ENCODE results near the gene GOLGA8M. TPM values are rescaled to one million over a fixed set of nuclear protein-coding genes. Genes with fewer than 3 reads are reported as not detected.
A peak's percentile ranks its signal among the peaks of the same experiment; 100 is the strongest.
"Not testable (repeated sequence)": the region's sequence is repeated elsewhere in the genome, so short reads cannot be mapped to it uniquely, and the experiment has no call there.

Gene GOLGA8M
- total and polyA plus RNA-seq, 9 donors: 0.53 to 2.7 (median 1.2) TPM

DNA sequence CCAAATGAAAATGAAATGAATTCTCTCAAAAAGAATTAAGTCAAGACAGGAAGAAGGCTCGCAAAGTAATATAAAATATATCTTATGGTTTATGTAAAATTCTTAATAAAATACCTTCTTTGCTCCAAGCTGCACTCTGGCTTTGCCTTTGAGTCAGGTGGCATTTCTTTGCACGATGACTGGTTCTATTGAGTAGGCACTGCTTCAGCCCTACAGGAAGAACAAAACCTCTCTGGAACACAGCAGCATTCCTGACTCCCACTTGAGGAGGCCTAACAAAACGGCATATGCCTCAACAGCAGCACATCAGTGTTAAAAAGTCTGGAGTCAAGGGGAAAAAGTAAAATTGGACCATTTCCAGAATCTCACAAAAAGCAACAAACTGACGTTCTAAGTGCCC lies 7.4 kb upstream of the GOLGA8M start:
- WGBS (ENCODE audit: insufficient coverage): no CpG with 5 or more reads among the region's 4 CpGs
- H3K27ac ChIP-seq (ENCODE audit: low read length); H3K27me3 ChIP-seq (ENCODE audit: control insufficient read depth, insufficient read depth, low read length); H3K4me1 ChIP-seq (ENCODE audit: control insufficient read depth, insufficient read depth, low read length); DNase-seq; H3K4me3 ChIP-seq (ENCODE audit: low read length); H3K9me3 ChIP-seq (replicated peaks; ENCODE audit: control insufficient read depth, low read depth, low read length); H3K36me3 ChIP-seq (ENCODE audit: control insufficient read depth, insufficient read depth, low read length): not testable (repeated sequence)

- H3K9me3 ChIP-seq (replicated peaks; ENCODE audit: control insufficient read depth, low read depth, low read length); H3K36me3 ChIP-seq (ENCODE audit: control insufficient read depth, insufficient read depth, low read length); H3K4me1 ChIP-seq (ENCODE audit: control insufficient read depth, insufficient read depth, low read length); H3K27ac ChIP-seq (ENCODE audit: low read length); DNase-seq; H3K4me3 ChIP-seq (ENCODE audit: low read length); H3K27me3 ChIP-seq (ENCODE audit: control insufficient read depth, insufficient read depth, low read length): not testable (repeated sequence)
- WGBS (ENCODE audit: insufficient coverage): 73% methylated on average over 3 of the region's 11 CpGs
These were observed 6.4 kb upstream of the GOLGA8M start for GRCh38 chr15:28718576-28718975.

- WGBS (ENCODE audit: insufficient coverage): no CpG with 5 or more reads among the region's 4 CpGs
- not testable (repeated sequence) for DNase-seq; H3K4me1 ChIP-seq (ENCODE audit: control insufficient read depth, insufficient read depth, low read length)
These were observed 2.0 kb upstream of the GOLGA8M start for GRCh38 chr15:28714176-28714575.

DNA sequence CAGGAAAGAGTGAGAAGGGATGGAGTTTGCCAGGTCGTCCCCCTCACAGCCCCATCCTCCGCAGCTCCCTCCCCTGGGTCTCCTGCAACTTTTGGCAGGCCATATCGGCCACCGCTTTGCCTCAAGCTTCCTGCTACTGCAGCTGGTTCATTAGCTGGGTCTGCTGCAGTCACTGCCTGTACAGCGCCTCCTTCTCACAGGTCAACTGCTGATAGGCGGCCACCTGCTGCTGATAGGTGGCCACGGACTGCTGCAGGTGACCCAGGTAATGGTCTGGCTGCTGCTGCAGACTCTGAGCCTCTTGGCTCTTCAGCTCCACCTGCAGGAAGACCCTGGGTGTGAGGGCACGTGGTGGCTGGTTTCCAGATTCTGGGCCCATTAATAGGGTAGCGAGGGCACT lies 8.3 kb downstream of the GOLGA8M start:
- H3K4me3 ChIP-seq (ENCODE audit: low read length); H3K27me3 ChIP-seq (ENCODE audit: control insufficient read depth, insufficient read depth, low read length); H3K4me1 ChIP-seq (ENCODE audit: control insufficient read depth, insufficient read depth, low read length); H3K9me3 ChIP-seq (replicated peaks; ENCODE audit: control insufficient read depth, low read depth, low read length); H3K36me3 ChIP-seq (ENCODE audit: control insufficient read depth, insufficient read depth, low read length); H3K27ac ChIP-seq (ENCODE audit: low read length): not testable (repeated sequence)
- WGBS (ENCODE audit: insufficient coverage): 35% methylated on average over 4 of the region's 9 CpGs
- peak; percentile 3 for DNase-seq

More at GRCh38 chr15:28714176-28714575, 2.0 kb upstream of the GOLGA8M start:
- H3K36me3 ChIP-seq (ENCODE audit: control insufficient read depth, insufficient read depth, low read length); H3K9me3 ChIP-seq (replicated peaks; ENCODE audit: control insufficient read depth, low read depth, low read length); H3K4me3 ChIP-seq (ENCODE audit: low read length); H3K27ac ChIP-seq (ENCODE audit: low read length); H3K27me3 ChIP-seq (ENCODE audit: control insufficient read depth, insufficient read depth, low read length): not testable (repeated sequence)

GRCh38 chr15:28702427-28702826 lies 9.8 kb downstream of the GOLGA8M start:
- not testable (repeated sequence) for H3K4me3 ChIP-seq (ENCODE audit: low read length); H3K27ac ChIP-seq (ENCODE audit: low read length); H3K27me3 ChIP-seq (ENCODE audit: control insufficient read depth, insufficient read depth, low read length); DNase-seq; H3K4me1 ChIP-seq (ENCODE audit: control insufficient read depth, insufficient read depth, low read length); H3K9me3 ChIP-seq (replicated peaks; ENCODE audit: control insufficient read depth, low read depth, low read length); H3K36me3 ChIP-seq (ENCODE audit: control insufficient read depth, insufficient read depth, low read length)
- WGBS (ENCODE audit: insufficient coverage): 40% methylated on average over 1 of the region's 11 CpGs

GRCh38 chr15:28694006-28694751 lies 18.0 kb downstream of the GOLGA8M start:
- not testable (repeated sequence) for H3K27me3 ChIP-seq (ENCODE audit: control insufficient read depth, insufficient read depth, low read length); H3K9me3 ChIP-seq (replicated peaks; ENCODE audit: control insufficient read depth, low read depth, low read length); H3K4me1 ChIP-seq (ENCODE audit: control insufficient read depth, insufficient read depth, low read length); H3K4me3 ChIP-seq (ENCODE audit: low read length); H3K27ac ChIP-seq (ENCODE audit: low read length); DNase-seq; H3K36me3 ChIP-seq (ENCODE audit: control insufficient read depth, insufficient read depth, low read length)
- 93% methylated on average over 16 of the region's 26 CpGs for WGBS (ENCODE audit: insufficient coverage)

GRCh38 chr15:28693021-28693420 lies 19.2 kb downstream of the GOLGA8M start:
- H3K27me3 ChIP-seq (ENCODE audit: control insufficient read depth, insufficient read depth, low read length); DNase-seq; H3K4me1 ChIP-seq (ENCODE audit: control insufficient read depth, insufficient read depth, low read length); H3K9me3 ChIP-seq (replicated peaks; ENCODE audit: control insufficient read depth, low read depth, low read length); H3K4me3 ChIP-seq (ENCODE audit: low read length); H3K27ac ChIP-seq (ENCODE audit: low read length); H3K36me3 ChIP-seq (ENCODE audit: control insufficient read depth, insufficient read depth, low read length): not testable (repeated sequence)
- 100% methylated on average over 4 of the region's 14 CpGs for WGBS (ENCODE audit: insufficient coverage)

- H3K4me3 ChIP-seq (ENCODE audit: low read length); H3K4me1 ChIP-seq (ENCODE audit: control insufficient read depth, insufficient read depth, low read length); H3K27ac ChIP-seq (ENCODE audit: low read length); H3K36me3 ChIP-seq (ENCODE audit: control insufficient read depth, insufficient read depth, low read length); DNase-seq; H3K27me3 ChIP-seq (ENCODE audit: control insufficient read depth, insufficient read depth, low read length); H3K9me3 ChIP-seq (replicated peaks; ENCODE audit: control insufficient read depth, low read depth, low read length): not testable (repeated sequence)
- no CpG with 5 or more reads among the region's 2 CpGs for WGBS (ENCODE audit: insufficient coverage)
These were observed 38.7 kb downstream of the GOLGA8M start for GRCh38 chr15:28673533-28673932.

DNA sequence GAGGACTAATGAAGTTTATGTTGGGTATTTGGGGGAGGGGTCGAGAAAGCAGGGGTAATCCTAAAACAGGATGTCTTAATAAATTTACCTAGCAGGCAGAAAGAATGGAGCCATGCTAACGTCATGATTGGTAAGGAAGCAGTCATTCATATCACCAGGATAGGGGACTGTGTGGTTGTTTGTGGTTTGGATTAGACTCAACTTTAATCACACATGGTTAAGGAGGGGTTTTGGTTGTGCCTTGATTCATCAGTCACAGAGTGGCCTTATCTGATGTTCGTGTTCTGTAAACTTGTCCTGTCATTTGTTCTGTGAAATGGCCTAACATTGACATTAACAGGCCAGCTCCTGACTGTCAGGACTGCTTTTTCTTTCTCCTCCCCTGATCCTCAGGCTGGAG lies 40.1 kb downstream of the GOLGA8M start:
- H3K36me3 ChIP-seq (ENCODE audit: control insufficient read depth, insufficient read depth, low read length); H3K4me3 ChIP-seq (ENCODE audit: low read length); H3K27ac ChIP-seq (ENCODE audit: low read length); H3K27me3 ChIP-seq (ENCODE audit: control insufficient read depth, insufficient read depth, low read length); DNase-seq; H3K9me3 ChIP-seq (replicated peaks; ENCODE audit: control insufficient read depth, low read depth, low read length); H3K4me1 ChIP-seq (ENCODE audit: control insufficient read depth, insufficient read depth, low read length): not testable (repeated sequence)
- WGBS (ENCODE audit: insufficient coverage): no CpG with 5 or more reads among the region's 3 CpGs

- not testable (repeated sequence) for H3K36me3 ChIP-seq (ENCODE audit: control insufficient read depth, insufficient read depth, low read length); DNase-seq; H3K27ac ChIP-seq (ENCODE audit: low read length); H3K4me3 ChIP-seq (ENCODE audit: low read length); H3K9me3 ChIP-seq (replicated peaks; ENCODE audit: control insufficient read depth, low read depth, low read length); H3K27me3 ChIP-seq (ENCODE audit: control insufficient read depth, insufficient read depth, low read length); H3K4me1 ChIP-seq (ENCODE audit: control insufficient read depth, insufficient read depth, low read length)
- WGBS (ENCODE audit: insufficient coverage): no CpG with 5 or more reads among the region's 4 CpGs
These were observed 45.8 kb downstream of the GOLGA8M start for GRCh38 chr15:28666402-28666801.

DNA sequence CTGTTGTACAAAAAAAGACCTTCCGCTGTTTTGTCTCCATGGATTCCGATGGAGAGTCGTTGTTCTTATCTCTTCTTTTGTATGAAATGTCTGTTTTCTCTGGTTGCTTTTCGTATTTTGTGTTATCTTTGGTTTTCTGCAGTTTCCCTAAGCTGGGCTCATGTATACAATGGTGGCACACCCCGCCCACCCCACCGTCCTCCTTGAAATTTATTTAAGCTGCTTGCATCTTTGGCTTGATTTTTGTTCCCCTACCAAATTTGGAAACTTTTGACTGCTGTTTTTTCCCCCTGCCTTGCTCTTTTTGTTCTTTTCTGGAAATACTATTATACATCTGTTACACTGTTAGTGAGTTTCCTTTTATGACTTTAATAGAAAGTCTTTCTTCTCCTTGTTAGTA lies 47.6 kb downstream of the GOLGA8M start:
- not testable (repeated sequence) for H3K36me3 ChIP-seq (ENCODE audit: control insufficient read depth, insufficient read depth, low read length); H3K9me3 ChIP-seq (replicated peaks; ENCODE audit: control insufficient read depth, low read depth, low read length); H3K4me3 ChIP-seq (ENCODE audit: low read length); H3K27me3 ChIP-seq (ENCODE audit: control insufficient read depth, insufficient read depth, low read length); DNase-seq; H3K27ac ChIP-seq (ENCODE audit: low read length); H3K4me1 ChIP-seq (ENCODE audit: control insufficient read depth, insufficient read depth, low read length)
- no CpG with 5 or more reads among the region's 6 CpGs for WGBS (ENCODE audit: insufficient coverage)

All from muscle of leg (tissue), 11 donors.